Measurements from ENCODE around the gene SNN. TPM values are rescaled to one million over a fixed set of nuclear protein-coding genes. Genes with fewer than 3 reads are reported as not detected.

SNN gene
- total RNA-seq, 1 experiment from 2014 or later, result 12.6 TPM

DNA sequence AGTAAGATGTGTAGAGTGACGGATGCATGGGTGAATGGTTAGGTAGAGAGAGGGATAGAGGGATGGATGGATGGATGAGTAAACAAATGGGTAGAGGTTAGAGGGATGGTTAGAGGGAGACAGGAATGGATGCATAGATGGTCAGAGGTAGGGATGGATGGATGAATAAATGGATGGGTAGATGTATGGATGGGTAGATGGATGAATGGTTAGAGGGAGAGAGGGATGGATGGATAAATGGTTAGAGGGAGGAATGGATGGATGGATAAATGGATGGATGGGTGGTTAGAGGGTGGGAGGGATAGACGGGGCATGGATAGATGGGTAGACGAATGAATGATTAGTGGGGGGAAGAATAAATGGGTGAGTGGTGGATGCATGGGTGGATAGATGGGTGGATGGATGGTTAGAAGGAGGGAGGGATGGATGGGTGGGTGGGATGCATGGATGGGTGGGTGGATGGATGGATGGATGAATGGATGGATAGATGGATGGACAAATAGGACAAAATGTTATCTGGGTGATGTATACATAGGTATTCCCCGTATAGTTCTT, 29.2 kb upstream of the SNN start:
- no peaks in the 10 kb centered on the region for H3K9me3 ChIP-seq (ENCODE audit: insufficient read depth, low read depth)
- no peak for DNase-seq
- H3F3A ChIP-seq (ENCODE audit: insufficient read depth, low read depth), result peaks cover 48% of the 10 kb centered on the region
- H3K4me2 ChIP-seq, result no peak overlapping the region
- intact Hi-C loops (cut with micrococcal nuclease; ENCODE audit: unreplicated experiment), result no loop called here
- no peaks in the 10 kb centered on the region for H3K9me2 ChIP-seq (ENCODE audit: insufficient read depth)
- no peaks in the 10 kb centered on the region for H3K36me3 ChIP-seq (ENCODE audit: low read depth)
- no peaks in the 10 kb centered on the region for H4K20me1 ChIP-seq (ENCODE audit: insufficient read depth)
- no TSS peak for BruUV-seq (replicated peaks)
- POLR2A ChIA-PET (ENCODE audit: unreplicated experiment), result no interaction called here
- no peak overlapping the region for H3K4me3 ChIP-seq
- TF ChIP-seq, protein P1, sequence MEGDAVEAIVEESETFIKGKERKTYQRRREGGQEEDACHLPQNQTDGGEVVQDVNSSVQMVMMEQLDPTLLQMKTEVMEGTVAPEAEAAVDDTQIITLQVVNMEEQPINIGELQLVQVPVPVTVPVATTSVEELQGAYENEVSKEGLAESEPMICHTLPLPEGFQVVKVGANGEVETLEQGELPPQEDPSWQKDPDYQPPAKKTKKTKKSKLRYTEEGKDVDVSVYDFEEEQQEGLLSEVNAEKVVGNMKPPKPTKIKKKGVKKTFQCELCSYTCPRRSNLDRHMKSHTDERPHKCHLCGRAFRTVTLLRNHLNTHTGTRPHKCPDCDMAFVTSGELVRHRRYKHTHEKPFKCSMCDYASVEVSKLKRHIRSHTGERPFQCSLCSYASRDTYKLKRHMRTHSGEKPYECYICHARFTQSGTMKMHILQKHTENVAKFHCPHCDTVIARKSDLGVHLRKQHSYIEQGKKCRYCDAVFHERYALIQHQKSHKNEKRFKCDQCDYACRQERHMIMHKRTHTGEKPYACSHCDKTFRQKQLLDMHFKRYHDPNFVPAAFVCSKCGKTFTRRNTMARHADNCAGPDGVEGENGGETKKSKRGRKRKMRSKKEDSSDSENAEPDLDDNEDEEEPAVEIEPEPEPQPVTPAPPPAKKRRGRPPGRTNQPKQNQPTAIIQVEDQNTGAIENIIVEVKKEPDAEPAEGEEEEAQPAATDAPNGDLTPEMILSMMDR (conservative IDR thresholded peaks at IDR 0.05), result no peak
- TF ChIP-seq EZH2 (IDR thresholded peaks at IDR 0.05; ENCODE audit: low read depth), result no peak
- CTCF ChIA-PET, result no interaction called here
- peaks cover 49% of the 10 kb centered on the region for H3K4me1 ChIP-seq (replicated peaks; ENCODE audit: insufficient read depth)
- H3K79me2 ChIP-seq (ENCODE audit: low read depth), result no peaks in the 10 kb centered on the region
- H3K27me3 ChIP-seq (ENCODE audit: insufficient read depth, low read depth), result no peaks in the 10 kb centered on the region
- H3K27ac ChIP-seq, result peak overlapping the region; percentile 99
- H2AFZ ChIP-seq, result no peak overlapping the region

DNA sequence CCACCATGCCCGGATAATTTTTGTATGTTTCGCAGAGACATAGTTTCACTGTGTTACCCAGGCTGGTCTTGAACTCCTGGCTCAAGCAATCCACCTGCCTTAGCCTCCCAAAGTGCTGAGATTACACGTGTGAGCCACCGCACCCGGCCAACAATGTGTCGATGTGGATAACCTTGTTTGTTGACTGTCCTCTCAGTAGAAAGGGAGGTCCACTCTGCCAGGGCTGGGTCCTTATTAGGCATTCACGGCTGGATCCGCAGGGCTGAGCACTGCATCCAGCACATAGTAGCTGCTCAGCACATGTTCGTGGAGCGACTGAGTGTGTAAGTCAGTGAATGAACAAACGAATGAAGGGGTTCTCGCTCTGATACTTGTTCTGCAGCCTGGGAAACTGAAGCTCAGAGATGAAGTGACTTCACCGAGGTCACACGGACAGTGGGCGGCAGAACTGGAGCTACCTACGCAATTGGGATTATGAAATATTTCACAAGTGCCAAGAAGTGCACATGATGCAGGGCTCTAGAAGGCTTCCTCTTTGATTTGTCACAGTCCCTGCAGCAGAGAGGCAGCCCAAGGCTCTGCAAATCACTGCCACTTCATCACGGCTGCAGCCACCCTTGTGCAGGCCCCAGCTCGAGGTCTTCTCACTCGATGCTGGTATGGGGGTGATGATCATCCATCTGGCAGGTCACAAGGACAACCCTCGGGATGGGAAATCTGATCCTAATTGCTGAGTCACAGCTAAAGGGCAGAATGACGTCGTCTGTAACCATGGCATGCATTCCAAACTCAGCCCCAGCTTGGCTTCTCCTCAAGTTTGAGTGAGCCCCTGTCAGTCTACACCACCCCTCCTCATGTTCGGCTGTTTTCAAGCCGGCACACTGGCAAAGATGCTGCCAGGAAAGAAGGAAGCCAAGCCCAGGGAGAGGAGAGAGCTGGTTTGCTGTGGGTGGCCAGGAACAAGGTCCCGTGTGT, 28.0 kb upstream of the SNN start:
- intact Hi-C loops (cut with micrococcal nuclease; ENCODE audit: unreplicated experiment), result loop anchor here (1.0 kb wide), 6 partner anchors 12 to 143 kb away; no protein-coding TSS in a partner anchor
- CTCF ChIA-PET, result interaction anchor here (1.0 to 2.4 kb wide), 4 partner anchors 12 to 65 kb away, joined by 3 to 8 read pairs (median 4); no protein-coding TSS in a partner anchor
- Histone ChIP-seq H3K36me3 (ENCODE audit: low read depth) (no peaks in the 10 kb centered on the region), H2AFZ (no peak overlapping the region), H3K79me2 (ENCODE audit: low read depth) (no peaks in the 10 kb centered on the region), H3K9me2 (ENCODE audit: insufficient read depth) (no peaks in the 10 kb centered on the region), H3K9me3 (ENCODE audit: insufficient read depth, low read depth) (no peaks in the 10 kb centered on the region), H3K27me3 (ENCODE audit: insufficient read depth, low read depth) (no peaks in the 10 kb centered on the region), H3K4me1 (replicated peaks; ENCODE audit: insufficient read depth) (peaks cover 49% of the 10 kb centered on the region), H3K4me2 (peak overlapping the region; percentile 81), H3K4me3 (peak overlapping the region; percentile 36; the same call in 1 of the 2 replicates), H4K20me1 (ENCODE audit: insufficient read depth) (no peaks in the 10 kb centered on the region), H3K27ac (peak overlapping the region; percentile 99), H3F3A (ENCODE audit: insufficient read depth, low read depth) (peaks cover 48% of the 10 kb centered on the region)
- BruUV-seq (replicated peaks), result TSS peak; percentile 80
- DNase-seq, result peak; percentile 92 to 97
- TF ChIP-seq EZH2 (IDR thresholded peaks at IDR 0.05; ENCODE audit: low read depth), result no peak
- TF ChIP-seq, protein P1 (conservative IDR thresholded peaks at IDR 0.05), result no peak
- POLR2A ChIA-PET (ENCODE audit: unreplicated experiment), result interaction anchor here (0.5 to 1.4 kb wide), 15 partner anchors 12 to 1534 kb away, joined by 3 to 17 read pairs (median 5); partner anchors contain the start of genes LITAF and TXNDC11
